Vagina (tissue), 2 donors: ENCODE data around the gene PGAP6.
"Not testable (repeated sequence)": the region's sequence is repeated elsewhere in the genome, so short reads cannot be mapped to it uniquely, and the experiment has no call there.

ENCODE experiments used
- CTCF ChIP-seq, 3 experiments: fragments of 450-650 bp in 2 of 3; fragments of 200-600 bp in 1 of 3; sonication (generic) in 1 of 3; IDR thresholded peaks; one replicate each; pipeline ENCODE4 v1.5.1; 2017 to 2019; ENCODE audit warnings: antibody characterized with exemption in 3 of 3, mild to moderate bottlenecking in 2 of 3, moderate library complexity in 2 of 3
- POLR2A ChIP-seq, 2 donors: fragments of 450-650 bp; IDR thresholded peaks; one replicate each; pipeline ENCODE4 v1.6.1; 2017; ENCODE audit warnings: antibody characterized with exemption in 2 of 2, mild to moderate bottlenecking in 2 of 2, moderate library complexity in 2 of 2

- not testable (repeated sequence) for TF ChIP-seq CTCF, POLR2A (IDR thresholded peaks at IDR 0.05)
Observed at GRCh38 chr16:415170-415498, 33.4 kb upstream of the PGAP6 start.
